PC-9 (cell line): Measurements from ENCODE around the gene CTU1. TPM values are rescaled to one million over a fixed set of nuclear protein-coding genes. Genes with fewer than 3 reads are reported as not detected.

Experiments used
- BruUV-seq: library from RNA; stranded (reverse); fragments of 400-500 nt; replicated peaks from 2 replicates; lab custom pipeline; 2021; lab: Mats Ljungman, UMichigan
- CTCF ChIA-PET: fragments of 300-600 bp; sonication (Branson Sonifier 250); formaldehyde crosslinking; loops from one replicate; lab custom pipeline; 2022; ENCODE audit warnings: antibody characterized with exemption; lab: Charles Lee
- POLR2A ChIA-PET: fragments of 300-600 bp; sonication (Branson Sonifier 250); formaldehyde crosslinking; loops from one replicate; lab custom pipeline; 2022; ENCODE audit warnings: antibody characterized with exemption; ENCODE audit not compliant: unreplicated experiment; lab: Charles Lee
- DNase-seq, 2 experiments: peaks; one replicate each; pipeline versions ENCODE4 v3.0.0 to v3.0.0-alpha.2; 2015 to 2022; ENCODE audit warnings: mixed read lengths in 1 of 2
- H2AFZ ChIP-seq: fragments of 200-600 bp; sonication (generic); 2 replicates; pipeline ENCODE4 v1.8.1; 2017; ENCODE audit warnings: antibody characterized with exemption
- H3F3A ChIP-seq: fragments of 200-600 bp; sonication (generic); 2 replicates; pipeline ENCODE4 v1.8.1; 2017; ENCODE audit warnings: antibody characterized with exemption, mild to moderate bottlenecking, low read depth; ENCODE audit not compliant: insufficient read depth
- H3K27ac ChIP-seq: fragments of 200-600 bp; sonication (generic); 2 replicates; pipeline ENCODE4 v1.6.1; 2016; ENCODE audit warnings: mixed run types
- H3K27me3 ChIP-seq: fragments of 200-600 bp; sonication (generic); 2 replicates; pipeline ENCODE4 v1.6.1; 2016; ENCODE audit warnings: low read depth, mixed run types; ENCODE audit not compliant: insufficient read depth
- H3K36me3 ChIP-seq: fragments of 200-600 bp; sonication (generic); 2 replicates; pipeline ENCODE4 v1.6.1; 2016; ENCODE audit warnings: low read depth, mixed run types
- H3K4me1 ChIP-seq: fragments of 200-600 bp; sonication (generic); replicated peaks from 2 replicates; pipeline ENCODE4 v1.6.1; 2016; ENCODE audit warnings: mixed run types; ENCODE audit not compliant: insufficient read depth
- H3K4me2 ChIP-seq: fragments of 200-600 bp; sonication (generic); 2 replicates; pipeline ENCODE4 v1.6.1; 2017; ENCODE audit warnings: mixed run types
- H3K4me3 ChIP-seq: fragments of 200-600 bp; sonication (generic); 2 replicates; pipeline ENCODE4 v1.6.1; 2016; ENCODE audit warnings: mixed run types
- H3K79me2 ChIP-seq: fragments of 200-600 bp; sonication (generic); 2 replicates; pipeline ENCODE4 v1.6.1; 2017; ENCODE audit warnings: low read depth, mixed run types
- H3K9me2 ChIP-seq: fragments of 200-600 bp; sonication (generic); 2 replicates; pipeline ENCODE4 v1.8.1; 2017; ENCODE audit warnings: mild to moderate bottlenecking; ENCODE audit not compliant: insufficient read depth
- H3K9me3 ChIP-seq: fragments of 200-600 bp; sonication (generic); 2 replicates; pipeline ENCODE4 v1.8.1; 2016; ENCODE audit warnings: low read depth; ENCODE audit not compliant: insufficient read depth
- H4K20me1 ChIP-seq: fragments of 200-600 bp; sonication (generic); 2 replicates; pipeline ENCODE4 v1.8.1; 2017; ENCODE audit not compliant: insufficient read depth
- EZH2 ChIP-seq: fragments of 200-600 bp; sonication (generic); IDR thresholded peaks from 2 replicates; pipeline ENCODE4 v1.8.0; 2017; ENCODE audit warnings: antibody characterized with exemption, low read depth
- intact Hi-C: fragments of 100-400 bp; cut with micrococcal nuclease; formaldehyde crosslinking; loops from one replicate; pipeline ENCODE4 v1.10.0; 2022; ENCODE audit not compliant: unreplicated experiment
- total RNA-seq: library from RNA; stranded (reverse); gene quantifications from 2 replicates; pipeline ENCODE4 v1.2.3, GENCODE V29; 2021
- TF ChIP-seq, protein P1 (sequence below): fragments of 200-600 bp; sonication (generic); conservative IDR thresholded peaks from 2 replicates; pipeline ENCODE4 v1.6.1; 2017; ENCODE audit warnings: mixed run types, antibody characterized with exemption, mild to moderate bottlenecking, moderate library complexity

The CTU1 gene
- total RNA-seq, 1 experiment from 2014 or later, result 7.2 TPM

DNA sequence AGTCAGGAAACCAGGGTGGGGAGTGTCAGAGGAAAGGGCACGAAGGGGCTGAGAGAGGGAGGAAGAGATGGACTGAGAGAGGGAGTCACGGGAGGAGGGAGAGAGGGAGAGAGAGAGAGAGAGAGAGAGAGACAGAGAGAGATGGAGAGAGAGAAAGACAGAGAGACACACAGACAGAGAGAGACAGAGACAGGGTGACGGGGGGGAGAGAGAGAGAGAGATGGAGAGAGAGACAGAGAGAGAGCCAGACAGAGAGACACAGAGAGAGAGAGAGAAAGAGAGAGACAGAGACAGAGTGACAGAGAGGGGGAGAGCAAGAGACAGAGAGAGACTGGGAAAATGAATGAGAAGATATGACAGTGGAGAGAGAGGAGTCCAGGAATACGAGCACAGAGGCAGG is 25.0 kb downstream of the CTU1 start:
- Histone ChIP-seq H3K4me1 (no peaks in the 10 kb centered on the region), H3K4me2 (no peak overlapping the region), H2AFZ (no peak overlapping the region), H3K4me3 (no peak overlapping the region), H3K36me3 (no peaks in the 10 kb centered on the region), H3K79me2 (no peaks in the 10 kb centered on the region), H3F3A (no peaks in the 10 kb centered on the region), H3K9me2 (no peaks in the 10 kb centered on the region), H3K27me3 (peaks cover 33% of the 10 kb centered on the region), H4K20me1 (no peaks in the 10 kb centered on the region), H3K9me3 (no peaks in the 10 kb centered on the region), H3K27ac (no peak overlapping the region)
- POLR2A ChIA-PET, result no interaction called here
- no peak for TF ChIP-seq EZH2
- TF ChIP-seq, protein P1, sequence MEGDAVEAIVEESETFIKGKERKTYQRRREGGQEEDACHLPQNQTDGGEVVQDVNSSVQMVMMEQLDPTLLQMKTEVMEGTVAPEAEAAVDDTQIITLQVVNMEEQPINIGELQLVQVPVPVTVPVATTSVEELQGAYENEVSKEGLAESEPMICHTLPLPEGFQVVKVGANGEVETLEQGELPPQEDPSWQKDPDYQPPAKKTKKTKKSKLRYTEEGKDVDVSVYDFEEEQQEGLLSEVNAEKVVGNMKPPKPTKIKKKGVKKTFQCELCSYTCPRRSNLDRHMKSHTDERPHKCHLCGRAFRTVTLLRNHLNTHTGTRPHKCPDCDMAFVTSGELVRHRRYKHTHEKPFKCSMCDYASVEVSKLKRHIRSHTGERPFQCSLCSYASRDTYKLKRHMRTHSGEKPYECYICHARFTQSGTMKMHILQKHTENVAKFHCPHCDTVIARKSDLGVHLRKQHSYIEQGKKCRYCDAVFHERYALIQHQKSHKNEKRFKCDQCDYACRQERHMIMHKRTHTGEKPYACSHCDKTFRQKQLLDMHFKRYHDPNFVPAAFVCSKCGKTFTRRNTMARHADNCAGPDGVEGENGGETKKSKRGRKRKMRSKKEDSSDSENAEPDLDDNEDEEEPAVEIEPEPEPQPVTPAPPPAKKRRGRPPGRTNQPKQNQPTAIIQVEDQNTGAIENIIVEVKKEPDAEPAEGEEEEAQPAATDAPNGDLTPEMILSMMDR, result no peak
- BruUV-seq, result no TSS peak
- no peak for DNase-seq
- CTCF ChIA-PET, result no interaction called here
- intact Hi-C loops, result no loop called here

GRCh38 chr19:51082611-51083010 is 25.6 kb downstream of the CTU1 start, which contains the start of gene KLK14:
KLK14 (minus strand) TSS chr19:51082887; CDS start chr19:51082614, 273 bp downstream.
- Histone ChIP-seq H3K36me3 (no peaks in the 10 kb centered on the region), H3K9me2 (no peaks in the 10 kb centered on the region), H4K20me1 (no peaks in the 10 kb centered on the region), H2AFZ (no peak within 1 kb of the TSS), H3K4me1 (no peaks in the 10 kb centered on the region), H3K4me3 (no peak within 1 kb of the TSS), H3K27ac (no peak within 1 kb of the TSS), H3K9me3 (no peaks in the 10 kb centered on the region), H3K27me3 (peaks cover 33% of the 10 kb centered on the region), H3F3A (no peaks in the 10 kb centered on the region), H3K4me2 (no peak within 1 kb of the TSS), H3K79me2 (no peaks in the 10 kb centered on the region)
- CTCF ChIA-PET, result no interaction called here
- no TSS peak for BruUV-seq
- POLR2A ChIA-PET, result no interaction called here
- intact Hi-C loops, result no loop called here
- no peak for DNase-seq
- no peak for TF ChIP-seq EZH2
- TF ChIP-seq, protein P1, result no peak

GRCh38 chr19:51081476-51081875 is 26.7 kb downstream of the CTU1 start:
- BruUV-seq, result no TSS peak
- Histone ChIP-seq H3F3A (no peaks in the 10 kb centered on the region), H3K79me2 (no peaks in the 10 kb centered on the region), H3K4me2 (no peak overlapping the region), H3K36me3 (no peaks in the 10 kb centered on the region), H3K27me3 (peaks cover 42% of the 10 kb centered on the region), H3K9me2 (no peaks in the 10 kb centered on the region), H3K27ac (no peak overlapping the region), H4K20me1 (no peaks in the 10 kb centered on the region), H2AFZ (no peak overlapping the region), H3K9me3 (no peaks in the 10 kb centered on the region), H3K4me1 (no peaks in the 10 kb centered on the region), H3K4me3 (no peak overlapping the region)
- intact Hi-C loops, result no loop called here
- CTCF ChIA-PET, result no interaction called here
- DNase-seq, result no peak
- TF ChIP-seq, protein P1, result no peak
- no peak for TF ChIP-seq EZH2
- POLR2A ChIA-PET, result no interaction called here
